GM06990 (cell line): Measurements from ENCODE around the gene TTC3.
"Not testable (repeated sequence)": the region's sequence is repeated elsewhere in the genome, so short reads cannot be mapped to it uniquely, and the experiment has no call there.

Experiments
- DNase-seq: peaks from one replicate; pipeline ENCODE4 v3.0.0-alpha.2; 2011; ENCODE audit not compliant: insufficient read length; ENCODE audit errors: extremely low read depth
- H3K27me3 ChIP-seq: replicated peaks from 2 replicates; pipeline ENCODE4 v1.6.0; 2011; ENCODE audit warnings: low read length; ENCODE audit not compliant: control insufficient read depth, insufficient read depth
- H3K36me3 ChIP-seq: 2 replicates; pipeline ENCODE4 v1.5.1; 2011; ENCODE audit warnings: low read length; ENCODE audit not compliant: control insufficient read depth, insufficient read depth
- H3K4me3 ChIP-seq: replicated peaks from 2 replicates; pipeline ENCODE4 v1.5.1; 2011; ENCODE audit warnings: low read depth, mild to moderate bottlenecking, control low read depth, low read length
- CTCF ChIP-seq: IDR thresholded peaks from 2 replicates; pipeline ENCODE4 v1.5.1; 2011; ENCODE audit warnings: low read length, control low read depth, mild to moderate bottlenecking, inconsistent platforms; ENCODE audit not compliant: insufficient read depth, poor library complexity, severe bottlenecking

Gene TTC3

GRCh38 chr21:37136261-37136660 is 63.2 kb downstream of the TTC3 start:
- no peak for DNase-seq
- peaks cover 7% of the 10 kb centered on the region for H3K36me3 ChIP-seq
- no peak overlapping the region for H3K4me3 ChIP-seq
- no peak for TF ChIP-seq CTCF
- H3K27me3 ChIP-seq, result no peaks in the 10 kb centered on the region

- DNase-seq, result no peak
- H3K27me3 ChIP-seq, result no peaks in the 10 kb centered on the region
- peaks cover 7% of the 10 kb centered on the region for H3K36me3 ChIP-seq
- no peak overlapping the region for H3K4me3 ChIP-seq
- no peak for TF ChIP-seq CTCF
Measured at GRCh38 chr21:37136744-37137143, 63.7 kb downstream of the TTC3 start.

GRCh38 chr21:37139154-37139553 is 66.1 kb downstream of the TTC3 start:
- TF ChIP-seq CTCF, result no peak
- peaks cover 5% of the 10 kb centered on the region for H3K36me3 ChIP-seq
- DNase-seq, result no peak
- H3K27me3 ChIP-seq, result no peaks in the 10 kb centered on the region
- no peak overlapping the region for H3K4me3 ChIP-seq

GRCh38 chr21:37139902-37140301 is 66.8 kb downstream of the TTC3 start:
- Histone ChIP-seq H3K36me3 (peaks cover 5% of the 10 kb centered on the region), H3K27me3 (no peaks in the 10 kb centered on the region), H3K4me3 (no peak overlapping the region)
- TF ChIP-seq CTCF, result no peak
- no peak for DNase-seq

GRCh38 chr21:37143392-37143791 is 70.3 kb downstream of the TTC3 start:
- H3K27me3 ChIP-seq, DNase-seq, H3K4me3 ChIP-seq, H3K36me3 ChIP-seq: not testable (repeated sequence)

- Histone ChIP-seq H3K36me3 (peaks cover 7% of the 10 kb centered on the region), H3K27me3 (no peaks in the 10 kb centered on the region), H3K4me3 (no peak overlapping the region)
- DNase-seq, result no peak
- no peak for TF ChIP-seq CTCF
Measured at GRCh38 chr21:37145635-37146111, 72.6 kb downstream of the TTC3 start.
